Measurements from ENCODE around the gene ADGRL1. TPM values are rescaled to one million over a fixed set of nuclear protein-coding genes. Genes with fewer than 3 reads are reported as not detected.
"Not testable (repeated sequence)": the region's sequence is repeated elsewhere in the genome, so short reads cannot be mapped to it uniquely, and the experiment has no call there.

ADGRL1 gene
- total RNA-seq, 4 donors from 2014 or later, result 22.3 to 36.4 (median 27.3) TPM

DNA sequence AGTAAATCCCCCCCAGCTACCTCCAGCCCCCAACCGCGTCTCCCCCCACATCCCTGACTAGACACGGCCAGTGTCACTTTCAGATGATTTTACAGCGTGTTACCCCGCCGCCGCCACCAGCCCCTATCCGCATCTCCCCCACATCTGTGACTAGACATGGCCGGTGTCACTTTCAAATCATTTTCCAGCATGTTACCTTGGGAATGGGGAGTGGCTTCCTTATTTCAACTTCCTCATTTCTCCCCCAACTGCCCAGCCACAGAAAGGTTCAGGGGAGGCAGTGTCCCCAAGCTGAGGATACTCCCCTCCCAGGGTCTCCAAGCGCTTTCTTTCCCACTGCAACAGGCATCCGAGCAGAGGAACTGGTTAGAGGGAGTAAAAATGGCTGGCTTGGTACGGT lies 18.4 kb downstream of the ADGRL1 start:
- no peaks in the 10 kb centered on the region for H3K4me1 ChIP-seq
- DNase-seq (ENCODE audit: low spot score in 2 of 2), result no peak
- no peaks in the 10 kb centered on the region for H3K9me3 ChIP-seq
- H3K27me3 ChIP-seq, result no peaks in the 10 kb centered on the region
- WGBS, result 90% methylated on average over 12 of the region's 12 CpGs
- no peak overlapping the region for H3K27ac ChIP-seq
- no peak for TF ChIP-seq POLR2A (IDR thresholded peaks at IDR 0.05)
- TF ChIP-seq EP300 (IDR thresholded peaks at IDR 0.05), result no peak
- TF ChIP-seq POLR2AphosphoS5 (IDR thresholded peaks at IDR 0.05), result no peak
- TF ChIP-seq, protein P1, sequence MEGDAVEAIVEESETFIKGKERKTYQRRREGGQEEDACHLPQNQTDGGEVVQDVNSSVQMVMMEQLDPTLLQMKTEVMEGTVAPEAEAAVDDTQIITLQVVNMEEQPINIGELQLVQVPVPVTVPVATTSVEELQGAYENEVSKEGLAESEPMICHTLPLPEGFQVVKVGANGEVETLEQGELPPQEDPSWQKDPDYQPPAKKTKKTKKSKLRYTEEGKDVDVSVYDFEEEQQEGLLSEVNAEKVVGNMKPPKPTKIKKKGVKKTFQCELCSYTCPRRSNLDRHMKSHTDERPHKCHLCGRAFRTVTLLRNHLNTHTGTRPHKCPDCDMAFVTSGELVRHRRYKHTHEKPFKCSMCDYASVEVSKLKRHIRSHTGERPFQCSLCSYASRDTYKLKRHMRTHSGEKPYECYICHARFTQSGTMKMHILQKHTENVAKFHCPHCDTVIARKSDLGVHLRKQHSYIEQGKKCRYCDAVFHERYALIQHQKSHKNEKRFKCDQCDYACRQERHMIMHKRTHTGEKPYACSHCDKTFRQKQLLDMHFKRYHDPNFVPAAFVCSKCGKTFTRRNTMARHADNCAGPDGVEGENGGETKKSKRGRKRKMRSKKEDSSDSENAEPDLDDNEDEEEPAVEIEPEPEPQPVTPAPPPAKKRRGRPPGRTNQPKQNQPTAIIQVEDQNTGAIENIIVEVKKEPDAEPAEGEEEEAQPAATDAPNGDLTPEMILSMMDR (IDR thresholded peaks at IDR 0.05), result no peak
- no peaks in the 10 kb centered on the region for H3K36me3 ChIP-seq
- no peak overlapping the region for H3K4me3 ChIP-seq

DNA sequence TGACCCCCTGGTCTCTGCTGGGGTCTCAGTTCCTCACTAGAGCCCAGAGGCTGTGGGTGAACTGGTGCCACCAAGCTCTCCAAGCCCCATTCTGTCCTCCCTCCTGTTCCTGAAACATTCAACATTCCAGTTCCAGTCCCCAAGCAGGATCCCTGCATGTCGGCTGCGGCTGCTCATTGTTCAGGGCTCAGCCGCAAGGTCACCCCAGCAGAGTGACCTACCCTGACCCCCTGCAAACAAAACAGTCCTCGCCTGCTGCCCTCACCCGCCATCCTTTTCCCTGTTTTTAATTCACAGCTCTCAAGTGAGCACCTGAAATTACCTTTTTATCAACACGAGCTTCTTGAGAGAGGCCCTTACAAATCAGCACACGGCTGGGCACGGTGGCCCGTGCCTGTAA lies 19.3 kb downstream of the ADGRL1 start:
- not testable (repeated sequence) for DNase-seq (ENCODE audit: low spot score in 2 of 2); H3K4me3 ChIP-seq; H3K27ac ChIP-seq; H3K27me3 ChIP-seq; H3K4me1 ChIP-seq; H3K9me3 ChIP-seq; H3K36me3 ChIP-seq
- 94% methylated on average over 9 of the region's 9 CpGs for WGBS

DNA sequence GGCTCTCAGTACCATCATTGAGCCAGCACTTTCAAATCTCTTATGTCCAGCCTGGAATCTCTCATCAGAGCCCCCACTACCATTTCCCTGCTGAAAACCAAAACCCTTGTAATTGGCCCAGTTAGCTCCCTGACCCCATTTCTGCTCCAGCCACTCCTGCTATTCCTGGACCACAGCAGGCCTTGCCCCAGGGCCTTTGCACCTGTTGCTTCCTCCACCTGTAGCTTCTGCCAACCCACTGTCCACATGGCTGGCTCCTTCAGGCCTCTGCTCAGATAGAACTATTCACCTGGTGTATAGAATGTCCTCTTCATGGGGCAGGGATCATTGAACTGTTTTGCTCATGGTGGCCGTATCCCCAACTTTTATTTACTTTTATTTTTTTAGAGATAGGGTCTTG lies 20.3 kb downstream of the ADGRL1 start:
- not testable (repeated sequence) for H3K36me3 ChIP-seq; H3K9me3 ChIP-seq; H3K4me3 ChIP-seq; H3K4me1 ChIP-seq; DNase-seq (ENCODE audit: low spot score in 2 of 2); H3K27ac ChIP-seq; H3K27me3 ChIP-seq
- WGBS, result 100% methylated on average over 1 of the region's 1 CpG

DNA sequence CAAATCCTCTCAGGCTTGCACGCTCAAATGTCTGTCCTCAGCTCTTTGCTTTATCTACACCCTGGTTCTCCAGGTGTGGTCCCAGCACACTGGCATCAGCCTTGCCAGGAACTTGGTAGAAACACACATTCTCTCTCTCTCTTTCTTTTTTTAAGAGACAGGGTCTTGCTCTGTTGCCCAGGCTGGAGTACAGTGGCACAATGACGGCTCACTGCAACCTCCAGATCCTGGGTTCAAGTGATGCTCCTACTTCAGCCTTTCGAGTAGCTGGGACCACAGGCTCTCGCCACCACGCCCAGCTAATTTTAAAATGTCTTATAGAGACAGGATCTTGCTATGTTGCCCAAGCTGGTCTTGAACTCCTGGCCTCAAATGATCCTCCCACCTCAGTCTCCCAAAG lies 20.8 kb downstream of the ADGRL1 start:
- Histone ChIP-seq H3K27ac (no peak overlapping the region), H3K4me1 (peaks cover 2% of the 10 kb centered on the region), H3K27me3 (no peaks in the 10 kb centered on the region), H3K4me3 (no peak overlapping the region), H3K36me3 (no peaks in the 10 kb centered on the region), H3K9me3 (no peaks in the 10 kb centered on the region)
- DNase-seq (ENCODE audit: low spot score in 2 of 2), result no peak
- TF ChIP-seq POLR2AphosphoS5 (IDR thresholded peaks at IDR 0.05), result no peak
- TF ChIP-seq, protein P1 (IDR thresholded peaks at IDR 0.05), result no peak
- no peak for TF ChIP-seq POLR2A (IDR thresholded peaks at IDR 0.05)
- no peak for TF ChIP-seq EP300 (IDR thresholded peaks at IDR 0.05)
- WGBS, result 93% methylated on average over 5 of the region's 5 CpGs

DNA sequence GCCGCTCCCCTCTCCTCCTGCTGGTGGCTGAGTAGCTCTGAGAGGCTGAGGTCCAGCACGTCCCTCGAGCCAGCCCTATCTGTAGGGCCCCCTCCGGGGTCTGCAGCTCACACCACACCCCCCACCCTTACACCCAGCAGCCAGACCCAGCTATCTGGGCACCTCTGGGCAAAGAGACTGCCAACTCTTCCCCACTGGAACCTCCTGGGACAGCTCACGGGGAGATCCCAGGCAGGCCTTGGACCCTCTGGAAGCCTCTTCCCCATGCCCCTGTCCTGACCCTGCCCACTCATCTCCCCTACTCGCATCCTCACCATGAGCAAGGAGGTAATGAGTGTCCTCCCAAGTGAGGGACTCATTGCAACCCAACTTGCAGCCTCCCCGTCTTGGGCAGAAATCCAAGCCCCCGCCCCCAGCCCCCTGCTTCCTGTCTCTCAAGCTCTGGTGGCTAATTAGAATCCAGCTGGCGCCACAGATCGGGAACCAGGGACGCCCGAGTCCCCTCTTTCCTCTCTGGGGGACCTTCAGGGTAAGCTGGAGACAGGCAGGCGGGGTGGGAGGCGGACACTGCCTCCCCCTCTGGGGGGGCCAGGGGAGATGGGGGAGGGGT lies 22.1 kb downstream of the ADGRL1 start:
- WGBS, result 67% methylated on average over 4 of the region's 14 CpGs
- TF ChIP-seq EP300 (IDR thresholded peaks at IDR 0.05), result no peak
- TF ChIP-seq, protein P1 (IDR thresholded peaks at IDR 0.05), result no peak
- no peak for TF ChIP-seq POLR2AphosphoS5 (IDR thresholded peaks at IDR 0.05)
- no peak for TF ChIP-seq POLR2A (IDR thresholded peaks at IDR 0.05)
- no peaks in the 10 kb centered on the region for H3K9me3 ChIP-seq
- no peak overlapping the region for H3K27ac ChIP-seq
- H3K36me3 ChIP-seq, result no peaks in the 10 kb centered on the region
- no peak for DNase-seq (ENCODE audit: low spot score in 2 of 2)
- no peaks in the 10 kb centered on the region for H3K27me3 ChIP-seq
- no peak overlapping the region for H3K4me3 ChIP-seq
- H3K4me1 ChIP-seq, result peaks cover 2% of the 10 kb centered on the region

DNA sequence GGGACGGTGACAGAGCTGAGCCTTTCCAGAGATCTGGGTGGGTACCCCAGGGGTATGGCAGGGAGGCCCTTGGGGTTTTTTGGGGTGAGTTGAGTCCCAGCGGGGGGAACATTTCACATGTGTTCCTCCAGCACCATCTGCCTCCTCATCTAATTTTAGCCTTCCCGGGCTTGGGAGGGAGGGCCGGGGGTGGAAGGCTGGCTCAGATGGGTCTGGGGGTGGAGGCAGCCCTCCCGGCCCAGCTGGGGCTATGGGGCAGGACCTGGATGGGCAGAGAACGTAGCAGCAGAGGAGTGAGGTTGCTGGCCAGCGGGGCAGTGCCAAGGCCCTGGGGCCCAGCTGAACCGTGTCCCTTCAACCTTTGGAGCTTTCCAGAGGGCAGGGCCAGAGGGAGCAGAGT lies 23.5 kb downstream of the ADGRL1 start:
- Histone ChIP-seq H3K36me3 (peaks cover 2% of the 10 kb centered on the region), H3K27me3 (no peaks in the 10 kb centered on the region), H3K4me1 (peaks cover 2% of the 10 kb centered on the region), H3K27ac (no peak overlapping the region), H3K4me3 (no peak overlapping the region), H3K9me3 (no peaks in the 10 kb centered on the region)
- TF ChIP-seq POLR2AphosphoS5 (IDR thresholded peaks at IDR 0.05), result no peak
- TF ChIP-seq EP300 (IDR thresholded peaks at IDR 0.05), result no peak
- no peak for TF ChIP-seq POLR2A (IDR thresholded peaks at IDR 0.05)
- TF ChIP-seq, protein P1 (IDR thresholded peaks at IDR 0.05), result no peak
- DNase-seq (ENCODE audit: low spot score in 2 of 2), result no peak
- 100% methylated on average over 3 of the region's 8 CpGs for WGBS

All from suprapubic skin (tissue), 4 donors.